Smooth muscle cell (in vitro differentiated cells): ENCODE data around the gene RSBN1L. TPM values are rescaled to one million over a fixed set of nuclear protein-coding genes. Genes with fewer than 3 reads are reported as not detected.

Experiments used
- DNase-seq: peaks from one replicate; lab custom pipeline; 2025; ENCODE audit not compliant: unreplicated experiment; lab: John Stamatoyannopoulos, UW
- H2AFZ ChIP-seq: fragments of 200-600 bp; sonication (generic); 2 replicates; pipeline ENCODE4 v1.6.0; 2016; ENCODE audit warnings: antibody characterized with exemption, low read depth, mild to moderate bottlenecking
- H3F3A ChIP-seq: fragments of 200-600 bp; sonication (generic); 2 replicates; pipeline ENCODE4 v1.6.0; 2017; ENCODE audit warnings: antibody characterized with exemption, low read depth
- H3K27ac ChIP-seq: fragments of 200-600 bp; sonication (generic); 2 replicates; pipeline ENCODE4 v1.5.1; 2016; ENCODE audit warnings: low read depth, mild to moderate bottlenecking
- H3K27me3 ChIP-seq: fragments of 200-600 bp; sonication (generic); 2 replicates; pipeline ENCODE4 v1.6.1; 2016; ENCODE audit warnings: low read depth, mild to moderate bottlenecking
- H3K36me3 ChIP-seq: fragments of 200-600 bp; sonication (generic); 2 replicates; pipeline ENCODE4 v1.5.1; 2016; ENCODE audit warnings: low read depth
- H3K4me1 ChIP-seq: fragments of 200-600 bp; sonication (generic); 2 replicates; pipeline ENCODE4 v1.5.1; 2016; ENCODE audit warnings: low read depth
- H3K4me2 ChIP-seq: fragments of 200-600 bp; sonication (generic); 2 replicates; pipeline ENCODE4 v1.6.0; 2016; ENCODE audit warnings: mild to moderate bottlenecking
- H3K4me3 ChIP-seq: fragments of 200-600 bp; sonication (generic); 2 replicates; pipeline ENCODE4 v1.5.1; 2016; ENCODE audit warnings: mild to moderate bottlenecking
- H3K79me2 ChIP-seq: fragments of 200-600 bp; sonication (generic); 2 replicates; pipeline ENCODE4 v1.6.0; 2016; ENCODE audit warnings: low read depth, mild to moderate bottlenecking
- H3K9ac ChIP-seq: fragments of 200-600 bp; sonication (generic); 2 replicates; pipeline ENCODE4 v1.6.0; 2016; ENCODE audit warnings: low read depth
- H3K9me3 ChIP-seq: fragments of 200-600 bp; sonication (generic); replicated peaks from 2 replicates; pipeline ENCODE4 v1.5.1; 2016; ENCODE audit warnings: low read depth
- H4K20me1 ChIP-seq: fragments of 200-600 bp; sonication (generic); 2 replicates; pipeline ENCODE4 v1.6.0; 2016; ENCODE audit warnings: low read depth
- WGBS: methylation state at CpG from one replicate; pipeline ENCODE4 v1.1.7; 2016; ENCODE audit warnings: low lambda C conversion rate; 5-methylcytosine and 5-hydroxymethylcytosine counted together
- polyA plus RNA-seq: library from polyadenylated mRNA; unstranded; fragments of >200 nt; fragmentation: Nextera tagmentation; extraction: Ambion mirVana; gene quantifications from 2 replicates; pipeline ENCODE4 v1.2.1, GENCODE V29; 2016
- total RNA-seq: library from RNA; depleted of rRNA; stranded (reverse); fragments of >200 nt; gene quantifications from 2 replicates; pipeline ENCODE4 v1.2.3, GENCODE V29; 2014
- TF ChIP-seq, protein P1 (sequence below): fragments of 200-600 bp; sonication (generic); IDR thresholded peaks from 2 replicates; pipeline ENCODE4 v1.5.1; 2017; ENCODE audit warnings: borderline replicate concordance, mild to moderate bottlenecking, antibody characterized with exemption; ENCODE audit not compliant: insufficient read depth, poor library complexity, severe bottlenecking

RSBN1L gene
- total RNA-seq (12.6 and 26.2 TPM in 2 replicates), polyA plus RNA-seq (3.7 and 3.8 TPM in 2 replicates)

DNA sequence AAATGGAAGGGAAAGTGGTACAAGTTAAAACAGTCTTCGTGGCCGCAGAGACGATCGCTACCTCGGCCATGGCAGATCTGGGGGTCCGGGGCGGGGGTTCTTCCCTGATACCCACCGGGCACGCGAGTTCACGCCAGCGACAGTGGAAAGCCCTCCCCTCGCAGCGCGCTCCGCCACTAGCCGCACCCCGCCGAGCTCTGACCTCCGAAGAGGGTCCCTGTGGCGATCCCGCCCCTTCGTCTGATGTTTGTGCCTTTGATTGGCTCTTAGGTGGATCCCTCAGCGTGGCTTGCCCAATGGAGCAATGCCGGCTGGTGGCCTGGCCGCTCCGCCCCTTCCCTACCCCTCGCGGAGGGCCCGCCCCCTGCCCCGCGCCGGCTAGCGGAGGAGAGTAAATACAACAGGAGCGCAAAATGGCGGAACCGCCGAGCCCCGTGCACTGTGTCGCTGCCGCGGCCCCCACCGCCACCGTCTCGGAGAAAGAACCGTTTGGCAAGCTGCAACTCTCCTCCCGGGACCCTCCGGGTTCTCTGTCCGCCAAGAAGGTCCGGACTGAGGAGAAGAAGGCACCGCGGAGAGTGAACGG is at the start of gene RSBN1L:
TSS of gene RSBN1L (plus strand) at position 403 of the 586 bp plus-strand sequence. CDS start at position 414, 11 bp downstream.
- DNase-seq: peak; percentile 87
- Histone ChIP-seq H3F3A (peaks cover 3% of the 10 kb centered on the region), H3K4me1 (peaks cover 29% of the 10 kb centered on the region), H3K9ac (peak within 1 kb of the TSS; percentile 86), H3K27me3 (no peaks in the 10 kb centered on the region), H3K27ac (peak within 1 kb of the TSS; percentile 80), H3K79me2 (peaks cover 79% of the 10 kb centered on the region), H3K9me3 (no peaks in the 10 kb centered on the region), H3K4me2 (peak within 1 kb of the TSS; percentile 99), H2AFZ (peak within 1 kb of the TSS; percentile 98), H4K20me1 (peaks cover 54% of the 10 kb centered on the region), H3K36me3 (no peaks in the 10 kb centered on the region), H3K4me3 (peak within 1 kb of the TSS; percentile 100)
- TF ChIP-seq, protein P1, sequence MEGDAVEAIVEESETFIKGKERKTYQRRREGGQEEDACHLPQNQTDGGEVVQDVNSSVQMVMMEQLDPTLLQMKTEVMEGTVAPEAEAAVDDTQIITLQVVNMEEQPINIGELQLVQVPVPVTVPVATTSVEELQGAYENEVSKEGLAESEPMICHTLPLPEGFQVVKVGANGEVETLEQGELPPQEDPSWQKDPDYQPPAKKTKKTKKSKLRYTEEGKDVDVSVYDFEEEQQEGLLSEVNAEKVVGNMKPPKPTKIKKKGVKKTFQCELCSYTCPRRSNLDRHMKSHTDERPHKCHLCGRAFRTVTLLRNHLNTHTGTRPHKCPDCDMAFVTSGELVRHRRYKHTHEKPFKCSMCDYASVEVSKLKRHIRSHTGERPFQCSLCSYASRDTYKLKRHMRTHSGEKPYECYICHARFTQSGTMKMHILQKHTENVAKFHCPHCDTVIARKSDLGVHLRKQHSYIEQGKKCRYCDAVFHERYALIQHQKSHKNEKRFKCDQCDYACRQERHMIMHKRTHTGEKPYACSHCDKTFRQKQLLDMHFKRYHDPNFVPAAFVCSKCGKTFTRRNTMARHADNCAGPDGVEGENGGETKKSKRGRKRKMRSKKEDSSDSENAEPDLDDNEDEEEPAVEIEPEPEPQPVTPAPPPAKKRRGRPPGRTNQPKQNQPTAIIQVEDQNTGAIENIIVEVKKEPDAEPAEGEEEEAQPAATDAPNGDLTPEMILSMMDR: peak; percentile 20
- WGBS: under 1% methylated on average over 42 of the region's 53 CpGs

DNA sequence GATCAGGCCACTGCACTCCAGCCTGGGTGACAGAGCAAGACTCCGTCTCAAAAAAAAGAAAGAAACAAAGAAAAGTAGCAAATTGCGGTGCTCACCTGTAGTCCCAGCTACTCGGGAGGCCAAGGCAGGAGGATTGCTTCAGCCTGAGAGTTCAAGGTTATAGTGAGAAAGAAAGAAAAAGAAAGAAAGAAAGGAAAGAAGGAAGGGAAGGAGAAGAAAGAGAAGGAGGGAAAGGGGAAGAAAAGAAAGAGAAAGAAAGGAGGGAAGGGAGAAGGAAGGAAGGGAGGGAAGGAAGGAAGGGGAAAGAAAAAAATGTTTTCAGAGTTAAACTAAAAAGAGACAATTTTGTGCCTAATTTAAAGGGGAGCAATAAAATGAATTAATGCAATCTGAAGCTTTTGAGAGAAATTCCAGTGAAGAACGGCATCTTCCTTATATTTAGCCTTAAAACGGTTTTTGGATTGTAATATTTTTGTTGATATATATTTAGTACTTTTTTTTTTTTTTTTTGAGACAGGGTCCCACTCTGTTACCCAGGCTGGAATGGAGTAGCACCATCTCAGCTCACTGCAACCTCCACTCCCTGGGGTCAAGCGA is 47.4 kb upstream of the RSBN1L start:
- no peaks in the 10 kb centered on the region for H3K9me3 ChIP-seq
- no peaks in the 10 kb centered on the region for H3K27me3 ChIP-seq
- H3K79me2 ChIP-seq: no peaks in the 10 kb centered on the region
- peaks cover 3% of the 10 kb centered on the region for H4K20me1 ChIP-seq
- H3K27ac ChIP-seq: peak overlapping the region; percentile 55
- H2AFZ ChIP-seq: no peak overlapping the region
- H3F3A ChIP-seq: peaks cover 16% of the 10 kb centered on the region
- H3K36me3 ChIP-seq: peaks cover 9% of the 10 kb centered on the region
- H3K4me3 ChIP-seq: no peak overlapping the region
- TF ChIP-seq, protein P1: no peak
- no peak overlapping the region for H3K9ac ChIP-seq
- no peak for DNase-seq
- 94% methylated on average over 6 of the region's 6 CpGs for WGBS
- H3K4me1 ChIP-seq: no peaks in the 10 kb centered on the region
- H3K4me2 ChIP-seq: no peak overlapping the region

DNA sequence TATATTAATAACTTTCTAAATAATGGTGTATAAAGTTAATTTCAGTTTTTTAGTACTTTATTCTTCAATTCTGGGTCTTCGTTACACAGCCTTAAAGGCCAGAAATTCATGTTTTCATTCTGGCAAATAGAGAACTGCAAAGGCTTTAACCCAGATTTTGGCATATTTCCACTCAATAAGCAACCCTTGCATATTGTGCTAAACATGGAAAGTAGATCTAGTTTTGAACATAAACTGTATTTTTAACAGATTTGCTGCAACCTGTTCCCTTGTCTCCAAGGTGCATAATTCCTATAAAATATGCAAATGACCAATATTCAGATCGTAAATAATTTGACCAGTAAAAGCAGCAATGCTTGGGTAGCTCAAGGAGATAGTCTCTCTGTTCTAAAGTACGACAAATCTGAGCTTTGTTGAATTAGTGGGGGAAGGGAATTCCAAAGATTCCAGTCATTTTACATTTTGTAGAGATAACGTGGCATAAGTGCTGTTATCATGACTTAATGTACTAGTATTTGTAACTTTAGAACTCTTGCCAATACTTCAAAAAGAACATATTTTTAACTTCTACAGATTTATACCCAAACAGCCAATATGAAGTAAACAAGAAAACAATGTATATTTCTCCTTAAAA is 46.4 kb upstream of the RSBN1L start:
- H4K20me1 ChIP-seq: peaks cover 3% of the 10 kb centered on the region
- no peak for DNase-seq
- peak overlapping the region; percentile 30 for H3K4me2 ChIP-seq
- peak overlapping the region; percentile 55 for H3K27ac ChIP-seq
- no peak overlapping the region for H2AFZ ChIP-seq
- TF ChIP-seq, protein P1: no peak
- WGBS: 47% methylated on average over 4 of the region's 4 CpGs
- H3K4me3 ChIP-seq: no peak overlapping the region
- H3F3A ChIP-seq: peaks cover 16% of the 10 kb centered on the region
- no peaks in the 10 kb centered on the region for H3K9me3 ChIP-seq
- H3K4me1 ChIP-seq: no peaks in the 10 kb centered on the region
- no peaks in the 10 kb centered on the region for H3K27me3 ChIP-seq
- peaks cover 8% of the 10 kb centered on the region for H3K36me3 ChIP-seq
- H3K9ac ChIP-seq: no peak overlapping the region
- H3K79me2 ChIP-seq: no peaks in the 10 kb centered on the region
